H1 (cell line): Measurements from ENCODE around the gene STX18.

ENCODE experiments used
- CTCF ChIP-seq, 3 experiments: IDR thresholded peaks; 1 replicate in 2 of 3; 2 replicates in 1 of 3; pipeline versions ENCODE4 v1.5.1 to v1.6.1; 2011; ENCODE audit warnings: low read length in 3 of 3, mild to moderate bottlenecking in 3 of 3, inconsistent platforms in 2 of 3, low read depth in 1 of 3, moderate library complexity in 1 of 3; ENCODE audit not compliant: insufficient read depth in 1 of 3; ENCODE audit errors: control extremely low read depth in 1 of 3
- EP300 ChIP-seq, 2 experiments: IDR thresholded peaks; 1 replicate in 1 of 2; 2 replicates in 1 of 2; pipeline ENCODE4 v1.6.1; 2011 to 2012; ENCODE audit warnings: low read depth in 2 of 2, low read length in 2 of 2, mild to moderate bottlenecking in 2 of 2, borderline replicate concordance in 1 of 2, inconsistent platforms in 1 of 2, moderate library complexity in 1 of 2
- EZH2 ChIP-seq: fragments of 200-600 bp; sonication (generic); IDR thresholded peaks from 2 replicates; pipeline ENCODE4 v1.7.1; 2012; ENCODE audit warnings: low read depth, mild to moderate bottlenecking, moderate library complexity, low read length, inconsistent platforms; ENCODE audit not compliant: severe bottlenecking
- GABPA ChIP-seq: IDR thresholded peaks from 2 replicates; pipeline ENCODE4 v1.6.1; 2011; ENCODE audit warnings: mild to moderate bottlenecking, low read length, moderate library complexity, borderline replicate concordance; ENCODE audit not compliant: insufficient read depth
- POLR2A ChIP-seq, 2 experiments: IDR thresholded peaks; 1 replicate in 1 of 2; 2 replicates in 1 of 2; pipeline ENCODE4 v1.6.1; 2011; ENCODE audit warnings: low read depth in 2 of 2, low read length in 2 of 2, mild to moderate bottlenecking in 2 of 2; ENCODE audit errors: control extremely low read depth in 1 of 2
- SAP30 ChIP-seq: fragments of 300-600 bp; sonication (generic); IDR thresholded peaks from 2 replicates; pipeline ENCODE4 v1.7.1; 2012; ENCODE audit warnings: low read length, moderate library complexity, mild to moderate bottlenecking, inconsistent platforms; ENCODE audit not compliant: insufficient read depth, insufficient replicate concordance
- SRF ChIP-seq: IDR thresholded peaks from 2 replicates; pipeline ENCODE4 v1.6.1; 2011; ENCODE audit warnings: mild to moderate bottlenecking, low read depth, low read length, moderate library complexity

- no peak for TF ChIP-seq SAP30
- TF ChIP-seq SRF, result no peak
- no peak for TF ChIP-seq GABPA
- no peak for TF ChIP-seq POLR2A (IDR thresholded peaks at IDR 0.05; ENCODE audit: control extremely low read depth in 1 of 2, low read depth in 2 of 2, low read length in 2 of 2)
- no peak for TF ChIP-seq CTCF (IDR thresholded peaks at IDR 0.05; ENCODE audit: control extremely low read depth in 1 of 3, insufficient read depth in 1 of 3, low read depth in 1 of 3, low read length in 3 of 3)
- TF ChIP-seq EZH2, result no peak
- TF ChIP-seq EP300 (IDR thresholded peaks at IDR 0.05; ENCODE audit: borderline replicate concordance in 1 of 2, low read depth in 2 of 2, low read length in 2 of 2), result no peak
Measured at GRCh38 chr4:4392501-4393183, 149.2 kb downstream of the STX18 start.
